ENCODE data around the gene PITX2.

GRCh38 chr4:110622841-110623717, at the start of gene PITX2:
- no peak for TF ChIP-seq ZBTB26 (CRISPR knock-in tag; IDR thresholded peaks at IDR 0.05; ENCODE audit: borderline replicate concordance)
- TF ChIP-seq NCOR1 (IDR thresholded peaks at IDR 0.05; ENCODE audit: borderline replicate concordance, low read length): no peak
